22Rv1 (cell line): ENCODE results near the gene SDR42E1.

ENCODE experiments used
- H3K27ac ChIP-seq: fragments of 450-650 bp; 2 replicates; pipeline ENCODE4 v1.5.1; 2017
- CTCF ChIP-seq: fragments of 450-650 bp; IDR thresholded peaks from 2 replicates; pipeline ENCODE4 v1.5.1; 2017; ENCODE audit warnings: mild to moderate bottlenecking
- ZFX ChIP-seq: fragments of 450-650 bp; IDR thresholded peaks from 2 replicates; pipeline ENCODE4 v1.6.1; 2017; ENCODE audit warnings: antibody characterized with exemption, borderline replicate concordance

Gene SDR42E1

DNA sequence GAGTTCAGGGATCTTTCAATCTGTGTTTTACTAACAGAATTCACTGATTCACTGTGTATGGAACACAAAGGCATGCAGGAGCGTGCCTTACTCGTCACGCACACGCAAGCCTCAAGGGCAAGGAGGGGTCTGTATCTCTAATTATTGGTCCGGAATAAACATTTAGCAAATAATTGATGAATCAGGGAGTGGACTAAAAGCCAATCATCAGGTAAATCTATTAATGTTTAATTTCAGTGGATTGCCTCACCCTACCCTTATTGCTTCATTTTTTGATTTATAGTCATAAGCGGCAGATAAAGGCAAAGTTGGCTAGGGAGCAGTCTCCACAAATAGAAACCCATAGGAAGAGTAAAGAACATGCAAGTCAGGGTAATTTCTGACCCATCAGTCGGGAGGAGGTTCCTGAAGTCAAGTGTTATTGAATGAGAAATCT, 16.4 kb upstream of the SDR42E1 start:
- TF ChIP-seq CTCF (no peak), ZFX (no peak)
- H3K27ac ChIP-seq = no peak overlapping the region

GRCh38 chr16:82024883-82025282, 13.6 kb upstream of the SDR42E1 start:
- no peak overlapping the region for H3K27ac ChIP-seq
- TF ChIP-seq ZFX (no peak), CTCF (no peak)

GRCh38 chr16:82024316-82024715, 13.0 kb upstream of the SDR42E1 start:
- TF ChIP-seq ZFX (no peak), CTCF (no peak)
- H3K27ac ChIP-seq = no peak overlapping the region

DNA sequence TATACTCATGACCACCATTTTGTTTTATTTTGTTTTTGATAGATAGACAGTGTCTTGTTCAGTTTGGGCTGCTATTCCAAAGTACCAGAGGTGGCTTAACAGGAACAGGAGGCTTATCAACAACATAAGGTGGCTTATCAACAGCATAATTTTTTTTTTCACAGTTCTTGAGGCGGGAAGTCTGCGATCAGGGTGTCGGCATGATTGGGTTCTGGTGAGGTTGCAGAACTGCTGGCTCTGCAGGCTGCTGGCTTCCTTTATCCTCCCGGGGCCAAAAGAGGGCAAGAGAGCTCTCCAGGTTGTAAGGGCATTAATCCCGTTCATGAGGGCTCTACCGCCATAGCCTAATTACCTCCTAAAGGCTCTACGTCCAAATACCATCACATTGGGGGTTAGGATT, 11.9 kb upstream of the SDR42E1 start:
- no peak overlapping the region for H3K27ac ChIP-seq
- TF ChIP-seq ZFX = no peak
- TF ChIP-seq CTCF = no peak

DNA sequence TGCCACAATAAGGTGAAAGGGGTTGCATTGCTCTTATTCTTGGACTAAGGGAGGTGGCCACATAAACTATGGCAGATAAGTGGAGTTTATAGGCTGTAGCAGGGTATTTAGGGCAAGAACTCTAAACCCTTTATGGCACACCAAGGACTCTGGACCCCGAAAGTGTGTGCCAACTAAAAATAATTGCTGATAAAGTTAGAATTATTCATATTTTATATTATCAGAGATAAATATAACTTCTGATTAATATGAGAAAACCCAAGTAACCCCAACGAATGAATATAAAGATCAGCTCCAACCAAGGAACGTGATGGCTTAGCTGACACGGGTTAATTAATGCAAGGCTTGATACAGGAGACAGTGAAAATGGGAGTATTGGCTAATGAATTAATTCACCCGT, 8.8 kb upstream of the SDR42E1 start:
- TF ChIP-seq ZFX (no peak), CTCF (no peak)
- no peak overlapping the region for H3K27ac ChIP-seq

GRCh38 chr16:82019535-82019934, 8.3 kb upstream of the SDR42E1 start:
- no peak for TF ChIP-seq CTCF
- TF ChIP-seq ZFX = no peak
- no peak overlapping the region for H3K27ac ChIP-seq

DNA sequence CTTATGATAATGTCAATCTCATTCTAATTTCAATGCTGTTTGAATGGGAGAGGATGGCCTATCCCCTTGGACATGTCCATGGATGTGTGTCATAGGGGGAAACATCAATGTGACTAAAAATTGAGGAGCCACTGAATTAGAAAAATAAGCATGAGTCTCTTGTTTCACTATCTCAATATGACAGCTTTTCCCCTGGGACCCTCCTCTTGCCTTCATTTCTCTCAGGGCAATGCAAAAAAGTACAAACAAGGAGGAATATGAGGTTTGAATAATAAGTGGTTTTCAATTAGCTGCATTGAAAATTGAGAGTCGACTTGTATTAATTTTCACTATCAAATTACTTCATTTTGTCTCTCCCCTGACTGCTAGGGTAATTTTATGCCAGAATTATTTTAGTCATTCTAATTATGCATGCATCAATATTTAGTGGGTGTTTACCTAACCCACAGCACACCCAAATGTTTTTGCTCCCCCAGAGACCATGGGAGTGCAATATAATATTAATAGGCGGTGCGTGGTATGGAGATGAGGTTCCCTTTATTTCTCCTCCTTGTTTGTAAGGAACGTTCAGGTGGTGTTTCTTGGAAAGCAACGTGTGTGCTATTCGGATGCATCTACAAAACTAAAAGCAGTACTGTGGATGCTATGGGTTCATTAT, 6.8 kb upstream of the SDR42E1 start:
- H3K27ac ChIP-seq = no peak overlapping the region
- no peak for TF ChIP-seq CTCF
- TF ChIP-seq ZFX = no peak
